Mammary epithelial cell (primary cell): Measurements from ENCODE around the gene KLHDC7B.
"Not testable (repeated sequence)": the region's sequence is repeated elsewhere in the genome, so short reads cannot be mapped to it uniquely, and the experiment has no call there.

Experiments used
- CTCF ChIP-seq, 2 donors: IDR thresholded peaks in 1 of 2; conservative IDR thresholded peaks in 1 of 2; 2 replicates each; pipeline ENCODE4 v1.5.1; 2011 to 2012; ENCODE audit warnings: inconsistent platforms in 2 of 2, low read length in 2 of 2, mild to moderate bottlenecking in 2 of 2, control low read depth in 1 of 2, low read depth in 1 of 2; ENCODE audit not compliant: insufficient read depth in 1 of 2; ENCODE audit errors: extremely low read depth in 1 of 2
- EZH2 ChIP-seq: IDR thresholded peaks from 2 replicates; pipeline ENCODE4 v1.6.1; 2012; ENCODE audit warnings: low read length, inconsistent platforms, borderline replicate concordance

- TF ChIP-seq EZH2; CTCF (conservative IDR thresholded peaks at IDR 0.05 in 1 of 2, IDR thresholded peaks at IDR 0.05 in 1 of 2; ENCODE audit: extremely low read depth in 1 of 2, insufficient read depth in 1 of 2, low read depth in 1 of 2, low read length in 2 of 2): not testable (repeated sequence)
Measured at GRCh38 chr22:50533856-50534711, 11.6 kb upstream of the KLHDC7B start.
